SH-SY5Y (cell line): ENCODE data around the gene HLA-DOB.

ENCODE experiments used
- GATA2 ChIP-seq: IDR thresholded peaks from 2 replicates; pipeline ENCODE4 v1.6.1; 2011; ENCODE audit warnings: mild to moderate bottlenecking, low read depth, low read length
- GATA3 ChIP-seq: IDR thresholded peaks from 2 replicates; pipeline ENCODE4 v1.6.1; 2011; ENCODE audit warnings: low read depth, mild to moderate bottlenecking, low read length, moderate library complexity

DNA sequence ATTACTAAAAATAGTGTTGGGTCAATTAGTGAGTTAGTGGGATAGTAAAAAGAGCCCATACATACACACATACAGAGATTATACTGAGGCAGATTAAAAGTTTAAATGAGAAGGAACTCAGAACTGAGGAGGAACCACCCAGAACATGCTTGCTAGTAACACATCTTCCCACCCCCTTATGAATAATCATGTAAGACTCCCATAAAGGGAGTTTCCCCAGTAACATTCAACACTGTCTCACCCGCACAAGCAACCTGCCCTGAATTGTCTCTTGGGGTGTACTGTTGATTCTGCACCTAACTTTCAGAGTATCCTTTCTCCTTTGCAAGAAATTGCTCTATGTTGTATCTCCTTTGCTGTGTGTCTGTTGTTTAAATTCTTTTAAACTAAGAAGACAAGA is 42.4 kb downstream of the HLA-DOB start:
- TF ChIP-seq GATA2 = no peak
- no peak for TF ChIP-seq GATA3
